D721Med (cell line): ENCODE data around the gene ZNF234.

Experiments used
- DNase-seq: peaks from one replicate; pipeline ENCODE4 v3.0.0; 2011; ENCODE audit warnings: low spot score; ENCODE audit not compliant: insufficient read length
- FAIRE-seq: peaks from 2 replicates; lab custom pipeline; 2011; peaks lifted over from hg19 to GRCh38; lab: Jason Lieb, UNC
- CTCF ChIP-seq: IDR thresholded peaks from 2 replicates; pipeline ENCODE4 v1.5.1; 2012; ENCODE audit warnings: mild to moderate bottlenecking, control low read depth; ENCODE audit not compliant: insufficient read depth; ENCODE audit errors: missing control alignments

ZNF234 gene

GRCh38 chr19:44141191-44142058, at the start of gene ZNF234:
ZNF234 (plus strand) TSS chr19:44141554; CDS start chr19:44144633, 3,079 bp downstream.
- FAIRE-seq (no peak), DNase-seq (peak; percentile 83)
- TF ChIP-seq CTCF = no peak

- FAIRE-seq (no peak), DNase-seq (no peak)
- no peak for TF ChIP-seq CTCF
Observed at GRCh38 chr19:44092108-44092507, 49.2 kb upstream of the ZNF234 start.

GRCh38 chr19:44093931-44094765, 47.2 kb upstream of the ZNF234 start, which contains the start of gene ZNF224:
ZNF224 (plus strand) TSS chr19:44094361; CDS start chr19:44097874, 3,513 bp downstream.
- DNase-seq (peak; percentile 74), FAIRE-seq (no peak)
- TF ChIP-seq CTCF = no peak

GRCh38 chr19:44107751-44108150, 33.6 kb upstream of the ZNF234 start:
- no peak for TF ChIP-seq CTCF
- no peak for FAIRE-seq
- no peak for DNase-seq

GRCh38 chr19:44109458-44109857, 31.9 kb upstream of the ZNF234 start:
- DNase-seq = no peak
- TF ChIP-seq CTCF = no peak
- FAIRE-seq = no peak

- no peak for TF ChIP-seq CTCF
- FAIRE-seq (no peak), DNase-seq (no peak)
Observed at GRCh38 chr19:44111910-44112463, 29.4 kb upstream of the ZNF234 start.
